Cerebellar cortex (tissue), 1 donor: ENCODE measurements around the gene CD4.
"Not testable (repeated sequence)": the region's sequence is repeated elsewhere in the genome, so short reads cannot be mapped to it uniquely, and the experiment has no call there.

Experiments used
- DNase-seq: peaks from one replicate; pipeline ENCODE4 v3.0.0-alpha.2; 2015; ENCODE audit warnings: low spot score

CD4 gene

DNA sequence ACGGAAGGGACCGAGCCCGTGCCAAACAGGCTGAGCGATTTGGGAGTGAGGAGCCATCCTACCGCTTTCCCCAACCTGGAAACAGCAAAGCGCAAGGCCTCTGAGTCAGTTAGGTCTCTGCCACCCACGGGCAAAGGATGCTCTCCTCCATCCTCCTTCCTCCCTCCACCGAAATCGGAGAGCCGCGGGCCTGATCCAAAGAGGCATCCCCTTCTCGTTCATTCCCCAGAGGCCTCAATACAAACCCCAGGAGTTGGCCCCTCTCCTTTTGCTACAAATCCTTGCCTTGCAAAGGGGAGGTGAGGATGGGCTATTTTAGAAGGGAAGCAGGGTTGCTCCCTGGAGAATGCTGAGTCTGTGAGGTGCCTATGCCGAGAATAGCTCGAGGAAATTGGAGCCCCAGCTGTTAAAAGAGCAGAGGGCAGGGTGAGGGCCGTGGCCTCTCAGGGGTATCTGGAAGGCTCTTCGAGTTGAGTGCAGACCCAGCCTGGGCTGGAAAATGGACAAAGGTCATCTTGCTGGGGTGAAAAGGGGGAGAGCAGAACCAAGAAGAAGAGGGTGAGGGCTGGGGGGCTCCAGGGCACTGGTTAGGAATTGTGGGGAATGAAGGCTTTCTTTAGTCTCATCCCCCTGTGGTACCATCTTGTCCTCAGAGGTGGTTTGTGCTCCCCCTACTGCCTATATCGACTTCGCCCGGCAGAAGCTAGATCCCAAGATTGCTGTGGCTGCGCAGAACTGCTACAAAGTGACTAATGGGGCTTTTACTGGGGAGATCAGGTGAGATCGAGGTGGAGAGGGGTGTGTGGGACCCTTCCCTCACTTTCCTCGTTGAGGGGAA is 79.1 kb downstream of the CD4 start:
- peak; percentile 31 for DNase-seq

DNA sequence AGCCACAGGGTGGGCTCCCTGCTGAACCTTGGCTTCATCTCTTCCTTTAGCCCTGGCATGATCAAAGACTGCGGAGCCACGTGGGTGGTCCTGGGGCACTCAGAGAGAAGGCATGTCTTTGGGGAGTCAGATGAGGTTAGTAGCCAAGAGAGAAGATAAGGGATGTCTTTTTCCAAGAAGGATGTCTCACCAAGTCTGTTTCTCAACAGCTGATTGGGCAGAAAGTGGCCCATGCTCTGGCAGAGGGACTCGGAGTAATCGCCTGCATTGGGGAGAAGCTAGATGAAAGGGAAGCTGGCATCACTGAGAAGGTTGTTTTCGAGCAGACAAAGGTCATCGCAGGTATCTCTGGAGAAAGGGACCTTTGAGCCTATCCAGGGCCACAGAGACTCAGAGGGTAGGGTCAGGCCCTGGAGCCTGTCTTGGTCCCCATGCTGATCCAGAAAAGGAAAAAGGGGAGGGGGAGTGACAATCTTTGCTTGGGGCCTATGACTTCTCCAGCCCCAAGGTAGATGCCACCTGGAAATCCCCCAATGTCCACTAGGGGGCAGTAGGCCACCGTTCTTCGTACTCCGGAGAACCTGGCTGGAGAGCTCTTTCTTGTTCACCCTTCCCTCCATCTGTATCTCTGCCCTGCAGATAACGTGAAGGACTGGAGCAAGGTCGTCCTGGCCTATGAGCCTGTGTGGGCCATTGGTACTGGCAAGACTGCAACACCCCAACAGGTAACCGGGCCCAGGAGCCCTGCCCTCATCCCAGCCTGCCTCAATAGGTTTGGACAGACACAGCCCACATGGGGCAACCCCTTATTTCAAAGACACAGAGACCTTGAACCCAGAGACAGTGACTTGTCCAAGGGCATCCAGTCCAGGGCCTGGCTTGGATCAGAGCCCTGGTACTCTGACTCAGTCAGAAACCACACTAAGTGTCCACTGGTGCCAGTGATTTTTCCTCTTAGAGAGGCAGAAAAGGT is 80.0 kb downstream of the CD4 start:
- DNase-seq, result peak; percentile 92

DNA sequence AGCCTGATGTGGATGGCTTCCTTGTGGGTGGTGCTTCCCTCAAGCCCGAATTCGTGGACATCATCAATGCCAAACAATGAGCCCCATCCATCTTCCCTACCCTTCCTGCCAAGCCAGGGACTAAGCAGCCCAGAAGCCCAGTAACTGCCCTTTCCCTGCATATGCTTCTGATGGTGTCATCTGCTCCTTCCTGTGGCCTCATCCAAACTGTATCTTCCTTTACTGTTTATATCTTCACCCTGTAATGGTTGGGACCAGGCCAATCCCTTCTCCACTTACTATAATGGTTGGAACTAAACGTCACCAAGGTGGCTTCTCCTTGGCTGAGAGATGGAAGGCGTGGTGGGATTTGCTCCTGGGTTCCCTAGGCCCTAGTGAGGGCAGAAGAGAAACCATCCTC is 81.0 kb downstream of the CD4 start:
- not testable (repeated sequence) for DNase-seq
